ENCODE results near the gene TMEM52.

Gene TMEM52

GRCh38 chr1:1959840-1960479 lies 40.9 kb upstream of the TMEM52 start (continued):
- TF ChIP-seq ZNF280D (tag by site-specific recombination; IDR thresholded peaks at IDR 0.05) (no peak), ZNF362 (tag by site-specific recombination; IDR thresholded peaks at IDR 0.05) (no peak), ZSCAN23 (tag by site-specific recombination; IDR thresholded peaks at IDR 0.05) (0 out of 2 replicates have a peak, but pooled peaks have one; percentile 53), HOXD13 (CRISPR knock-in tag; IDR thresholded peaks at IDR 0.05; ENCODE audit: borderline replicate concordance) (no peak), ZNF621 (tag by site-specific recombination; IDR thresholded peaks at IDR 0.05) (no peak), ZNF239 (tag by site-specific recombination; IDR thresholded peaks at IDR 0.05) (no peak), ZNF585B (tag by site-specific recombination; IDR thresholded peaks at IDR 0.05) (no peak), ZNF202 (tag by site-specific recombination; IDR thresholded peaks at IDR 0.05; ENCODE audit: borderline replicate concordance) (no peak), SCRT2 (tag by site-specific recombination; IDR thresholded peaks at IDR 0.05) (no peak), ZNF561 (tag by site-specific recombination; IDR thresholded peaks at IDR 0.05; ENCODE audit: borderline replicate concordance) (no peak; the same call in 1 of the 2 replicates), ZNF549 (tag by site-specific recombination; IDR thresholded peaks at IDR 0.05) (no peak), ZBTB17 (tag by site-specific recombination; IDR thresholded peaks at IDR 0.05) (peak; percentile 90), ZNF610 (tag by site-specific recombination; IDR thresholded peaks at IDR 0.05; ENCODE audit: borderline replicate concordance) (no peak), ZNF426 (tag by site-specific recombination; IDR thresholded peaks at IDR 0.05) (no peak), ZNF366 (tag by site-specific recombination; conservative IDR thresholded peaks at IDR 0.05) (peak; percentile 94), SP3 (tag by site-specific recombination; IDR thresholded peaks at IDR 0.05) (peak; percentile 57), ZNF324 (tag by site-specific recombination; IDR thresholded peaks at IDR 0.05) (peak; percentile 70; the same call in 1 of the 2 replicates), ZNF433 (tag by site-specific recombination; IDR thresholded peaks at IDR 0.05; ENCODE audit: low read depth) (no peak), ZNF529 (tag by site-specific recombination; IDR thresholded peaks at IDR 0.05; ENCODE audit: insufficient replicate concordance) (no peak), PBX3 (CRISPR knock-in tag; IDR thresholded peaks at IDR 0.05) (0 out of 2 replicates have a peak, but pooled peaks have one; percentile 36), ZNF626 (tag by site-specific recombination; IDR thresholded peaks at IDR 0.05) (no peak), ZBTB20 (tag by site-specific recombination; IDR thresholded peaks at IDR 0.05) (no peak), OSR2 (tag by site-specific recombination; IDR thresholded peaks at IDR 0.05) (no peak), ZNF133 (tag by site-specific recombination; IDR thresholded peaks at IDR 0.05) (no peak), ZNF623 (tag by site-specific recombination; IDR thresholded peaks at IDR 0.05) (no peak)
